ENCODE results near the gene VAV1. TPM values are rescaled to one million over a fixed set of nuclear protein-coding genes. Genes with fewer than 3 reads are reported as not detected.
A peak's percentile ranks its signal among the peaks of the same experiment; 100 is the strongest.

VAV1 gene
- total and polyA plus RNA-seq, 2 of the 13 experiments (the other 11 are each of a cell fraction or from before 2014, with no cell fraction given), result not detected

GRCh38 chr19:6737873-6738786 is 34.4 kb upstream of the VAV1 start (continued):
- TF ChIP-seq, protein P1, sequence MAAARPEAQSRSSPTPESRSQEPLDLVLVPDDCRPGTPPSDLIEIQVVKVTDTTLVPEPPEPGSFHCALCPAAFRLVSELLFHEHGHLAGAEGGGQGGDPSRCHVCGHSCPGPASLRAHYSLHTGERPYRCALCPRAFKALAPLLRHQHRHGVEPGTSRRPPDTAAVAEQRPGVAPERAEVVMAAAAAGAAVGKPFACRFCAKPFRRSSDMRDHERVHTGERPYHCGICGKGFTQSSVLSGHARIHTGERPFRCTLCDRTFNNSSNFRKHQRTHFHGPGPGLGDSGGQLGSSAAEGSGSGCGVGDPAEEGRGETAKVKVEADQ (CRISPR knock-in tag; IDR thresholded peaks at IDR 0.05; ENCODE audit: borderline replicate concordance), result no peak
- TF ChIP-seq, protein P2, sequence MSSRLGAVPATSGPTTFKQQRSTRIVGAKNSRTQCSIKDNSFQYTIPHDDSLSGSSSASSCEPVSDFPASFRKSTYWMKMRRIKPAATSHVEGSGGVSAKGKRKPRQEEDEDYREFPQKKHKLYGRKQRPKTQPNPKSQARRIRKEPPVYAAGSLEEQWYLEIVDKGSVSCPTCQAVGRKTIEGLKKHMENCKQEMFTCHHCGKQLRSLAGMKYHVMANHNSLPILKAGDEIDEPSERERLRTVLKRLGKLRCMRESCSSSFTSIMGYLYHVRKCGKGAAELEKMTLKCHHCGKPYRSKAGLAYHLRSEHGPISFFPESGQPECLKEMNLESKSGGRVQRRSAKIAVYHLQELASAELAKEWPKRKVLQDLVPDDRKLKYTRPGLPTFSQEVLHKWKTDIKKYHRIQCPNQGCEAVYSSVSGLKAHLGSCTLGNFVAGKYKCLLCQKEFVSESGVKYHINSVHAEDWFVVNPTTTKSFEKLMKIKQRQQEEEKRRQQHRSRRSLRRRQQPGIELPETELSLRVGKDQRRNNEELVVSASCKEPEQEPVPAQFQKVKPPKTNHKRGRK (CRISPR knock-in tag; IDR thresholded peaks at IDR 0.05), result no peak
- no peak for TF ChIP-seq HIVEP1 (CRISPR knock-in tag; IDR thresholded peaks at IDR 0.05)
- TF ChIP-seq ZNF121 (CRISPR knock-in tag; IDR thresholded peaks at IDR 0.05), result no peak
- TF ChIP-seq MYNN (CRISPR knock-in tag; IDR thresholded peaks at IDR 0.05; ENCODE audit: low read depth), result 0 out of 2 replicates have a peak, but pooled peaks have one; percentile 41
- TF ChIP-seq, protein P3, sequence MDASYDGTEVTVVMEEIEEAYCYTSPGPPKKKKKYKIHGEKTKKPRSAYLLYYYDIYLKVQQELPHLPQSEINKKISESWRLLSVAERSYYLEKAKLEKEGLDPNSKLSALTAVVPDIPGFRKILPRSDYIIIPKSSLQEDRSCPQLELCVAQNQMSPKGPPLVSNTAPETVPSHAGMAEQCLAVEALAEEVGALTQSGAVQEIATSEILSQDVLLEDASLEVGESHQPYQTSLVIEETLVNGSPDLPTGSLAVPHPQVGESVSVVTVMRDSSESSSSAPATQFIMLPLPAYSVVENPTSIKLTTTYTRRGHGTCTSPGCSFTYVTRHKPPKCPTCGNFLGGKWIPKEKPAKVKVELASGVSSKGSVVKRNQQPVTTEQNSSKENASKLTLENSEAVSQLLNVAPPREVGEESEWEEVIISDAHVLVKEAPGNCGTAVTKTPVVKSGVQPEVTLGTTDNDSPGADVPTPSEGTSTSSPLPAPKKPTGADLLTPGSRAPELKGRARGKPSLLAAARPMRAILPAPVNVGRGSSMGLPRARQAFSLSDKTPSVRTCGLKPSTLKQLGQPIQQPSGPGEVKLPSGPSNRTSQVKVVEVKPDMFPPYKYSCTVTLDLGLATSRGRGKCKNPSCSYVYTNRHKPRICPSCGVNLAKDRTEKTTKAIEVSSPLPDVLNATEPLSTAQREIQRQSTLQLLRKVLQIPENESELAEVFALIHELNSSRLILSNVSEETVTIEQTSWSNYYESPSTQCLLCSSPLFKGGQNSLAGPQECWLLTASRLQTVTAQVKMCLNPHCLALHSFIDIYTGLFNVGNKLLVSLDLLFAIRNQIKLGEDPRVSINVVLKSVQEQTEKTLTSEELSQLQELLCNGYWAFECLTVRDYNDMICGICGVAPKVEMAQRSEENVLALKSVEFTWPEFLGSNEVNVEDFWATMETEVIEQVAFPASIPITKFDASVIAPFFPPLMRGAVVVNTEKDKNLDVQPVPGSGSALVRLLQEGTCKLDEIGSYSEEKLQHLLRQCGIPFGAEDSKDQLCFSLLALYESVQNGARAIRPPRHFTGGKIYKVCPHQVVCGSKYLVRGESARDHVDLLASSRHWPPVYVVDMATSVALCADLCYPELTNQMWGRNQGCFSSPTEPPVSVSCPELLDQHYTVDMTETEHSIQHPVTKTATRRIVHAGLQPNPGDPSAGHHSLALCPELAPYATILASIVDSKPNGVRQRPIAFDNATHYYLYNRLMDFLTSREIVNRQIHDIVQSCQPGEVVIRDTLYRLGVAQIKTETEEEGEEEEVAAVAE (CRISPR knock-in tag; IDR thresholded peaks at IDR 0.05; ENCODE audit: borderline replicate concordance), result 0 out of 2 replicates have a peak, but pooled peaks have one; percentile 17
- TF ChIP-seq SRSF1 (optimal IDR thresholded peaks at IDR 0.05; ENCODE audit: low read depth, low read length), result no peak
- no peak for TF ChIP-seq ZNF362 (CRISPR knock-in tag; IDR thresholded peaks at IDR 0.05; ENCODE audit: borderline replicate concordance)
- 0 out of 2 replicates have a peak, but pooled peaks have one; percentile 22 for TF ChIP-seq AKNA (CRISPR knock-in tag; IDR thresholded peaks at IDR 0.05; ENCODE audit: borderline replicate concordance)
- no peak for TF ChIP-seq ZNF101 (CRISPR knock-in tag; IDR thresholded peaks at IDR 0.05; ENCODE audit: borderline replicate concordance, low read depth)
